ENCODE measurements around the gene PTPN14.

- no peak for TF ChIP-seq CTCF (conservative IDR thresholded peaks at IDR 0.05)
- TF ChIP-seq ZFX (IDR thresholded peaks at IDR 0.05), result no peak
Measured at GRCh38 chr1:214360525-214361164, 190.8 kb downstream of the PTPN14 start.

Data from C4-2B (cell line).